ENCODE results near the gene CACNB4.
"Not testable (repeated sequence)": the region's sequence is repeated elsewhere in the genome, so short reads cannot be mapped to it uniquely, and the experiment has no call there.

CACNB4 gene

GRCh38 chr2:152021001-152021400, 77.8 kb downstream of the CACNB4 start:
- 84 to 86% methylated on average over 8 to 11 of the region's 11 CpGs for WGBS, 2 experiments (ENCODE audit: insufficient coverage in 2 of 2)
- H3K9me3 ChIP-seq (ENCODE audit: control insufficient read depth, low read length); H3K4me1 ChIP-seq (ENCODE audit: control insufficient read depth, insufficient read depth, low read length, poor library complexity, severe bottlenecking); H3K27ac ChIP-seq (ENCODE audit: low read depth, low read length, severe bottlenecking); H3K4me3 ChIP-seq (ENCODE audit: extremely low read depth, insufficient read depth, low read length, poor library complexity, severe bottlenecking); H3K36me3 ChIP-seq (ENCODE audit: control insufficient read depth, insufficient read depth, low read length): not testable (repeated sequence)

GRCh38 chr2:152019732-152020131, 79.1 kb downstream of the CACNB4 start:
- H3K27ac ChIP-seq (ENCODE audit: low read depth, low read length, severe bottlenecking) = no peak overlapping the region
- H3K36me3 ChIP-seq (ENCODE audit: control insufficient read depth, insufficient read depth, low read length) = no peaks in the 10 kb centered on the region
- H3K9me3 ChIP-seq (ENCODE audit: control insufficient read depth, low read length) = no peaks in the 10 kb centered on the region
- no peak overlapping the region for H3K4me3 ChIP-seq (ENCODE audit: extremely low read depth, insufficient read depth, low read length, poor library complexity, severe bottlenecking)
- no peaks in the 10 kb centered on the region for H3K4me1 ChIP-seq (ENCODE audit: control insufficient read depth, insufficient read depth, low read length, poor library complexity, severe bottlenecking)

GRCh38 chr2:152016181-152017120, 82.4 kb downstream of the CACNB4 start:
- 79 to 82% methylated on average over 3 to 6 of the region's 7 CpGs for WGBS, 2 experiments (ENCODE audit: insufficient coverage in 2 of 2)
- H3K9me3 ChIP-seq (ENCODE audit: control insufficient read depth, low read length) = no peaks in the 10 kb centered on the region
- H3K27ac ChIP-seq (ENCODE audit: low read depth, low read length, severe bottlenecking) = no peak overlapping the region
- H3K36me3 ChIP-seq (ENCODE audit: control insufficient read depth, insufficient read depth, low read length) = no peaks in the 10 kb centered on the region
- H3K4me1 ChIP-seq (ENCODE audit: control insufficient read depth, insufficient read depth, low read length, poor library complexity, severe bottlenecking) = no peaks in the 10 kb centered on the region
- H3K4me3 ChIP-seq (ENCODE audit: extremely low read depth, insufficient read depth, low read length, poor library complexity, severe bottlenecking) = no peak overlapping the region

GRCh38 chr2:152015552-152015951, 83.3 kb downstream of the CACNB4 start:
- H3K9me3 ChIP-seq (ENCODE audit: control insufficient read depth, low read length) = no peaks in the 10 kb centered on the region
- H3K27ac ChIP-seq (ENCODE audit: low read depth, low read length, severe bottlenecking) = no peak overlapping the region
- WGBS, 2 experiments (ENCODE audit: insufficient coverage in 2 of 2) = 84 to 93% methylated on average over 3 to 5 of the region's 5 CpGs
- no peaks in the 10 kb centered on the region for H3K36me3 ChIP-seq (ENCODE audit: control insufficient read depth, insufficient read depth, low read length)
- no peaks in the 10 kb centered on the region for H3K4me1 ChIP-seq (ENCODE audit: control insufficient read depth, insufficient read depth, low read length, poor library complexity, severe bottlenecking)
- H3K4me3 ChIP-seq (ENCODE audit: extremely low read depth, insufficient read depth, low read length, poor library complexity, severe bottlenecking) = no peak overlapping the region

GRCh38 chr2:152012697-152013096, 86.1 kb downstream of the CACNB4 start:
- Histone ChIP-seq H3K36me3 (ENCODE audit: control insufficient read depth, insufficient read depth, low read length) (no peaks in the 10 kb centered on the region), H3K4me3 (ENCODE audit: extremely low read depth, insufficient read depth, low read length, poor library complexity, severe bottlenecking) (no peak overlapping the region), H3K27ac (ENCODE audit: low read depth, low read length, severe bottlenecking) (no peak overlapping the region), H3K4me1 (ENCODE audit: control insufficient read depth, insufficient read depth, low read length, poor library complexity, severe bottlenecking) (no peaks in the 10 kb centered on the region), H3K9me3 (ENCODE audit: control insufficient read depth, low read length) (no peaks in the 10 kb centered on the region)
- WGBS, 2 experiments (ENCODE audit: insufficient coverage in 2 of 2) = 100% methylated on average over 1 of the region's 1 CpG; no CpG with 5 or more reads in 1 of the 2 experiments

GRCh38 chr2:152011724-152012123, 87.1 kb downstream of the CACNB4 start:
- H3K4me1 ChIP-seq (ENCODE audit: control insufficient read depth, insufficient read depth, low read length, poor library complexity, severe bottlenecking) = no peaks in the 10 kb centered on the region
- no peaks in the 10 kb centered on the region for H3K36me3 ChIP-seq (ENCODE audit: control insufficient read depth, insufficient read depth, low read length)
- no peak overlapping the region for H3K4me3 ChIP-seq (ENCODE audit: extremely low read depth, insufficient read depth, low read length, poor library complexity, severe bottlenecking)
- H3K9me3 ChIP-seq (ENCODE audit: control insufficient read depth, low read length) = no peaks in the 10 kb centered on the region
- 90 to 92% methylated on average over 1 to 2 of the region's 2 CpGs for WGBS, 2 experiments (ENCODE audit: insufficient coverage in 2 of 2)
- no peak overlapping the region for H3K27ac ChIP-seq (ENCODE audit: low read depth, low read length, severe bottlenecking)

GRCh38 chr2:152005607-152006006, 93.2 kb downstream of the CACNB4 start:
- no peak overlapping the region for H3K27ac ChIP-seq (ENCODE audit: low read depth, low read length, severe bottlenecking)
- no peaks in the 10 kb centered on the region for H3K4me1 ChIP-seq (ENCODE audit: control insufficient read depth, insufficient read depth, low read length, poor library complexity, severe bottlenecking)
- 80 to 88% methylated on average over 1 to 2 of the region's 4 CpGs for WGBS, 2 experiments (ENCODE audit: insufficient coverage in 2 of 2)
- no peaks in the 10 kb centered on the region for H3K9me3 ChIP-seq (ENCODE audit: control insufficient read depth, low read length)
- no peaks in the 10 kb centered on the region for H3K36me3 ChIP-seq (ENCODE audit: control insufficient read depth, insufficient read depth, low read length)
- H3K4me3 ChIP-seq (ENCODE audit: extremely low read depth, insufficient read depth, low read length, poor library complexity, severe bottlenecking) = no peak overlapping the region

GRCh38 chr2:152003283-152003682, 95.6 kb downstream of the CACNB4 start:
- 88 to 92% methylated on average over 1 to 2 of the region's 5 CpGs for WGBS, 2 experiments (ENCODE audit: insufficient coverage in 2 of 2)
- H3K27ac ChIP-seq (ENCODE audit: low read depth, low read length, severe bottlenecking); H3K9me3 ChIP-seq (ENCODE audit: control insufficient read depth, low read length); H3K4me3 ChIP-seq (ENCODE audit: extremely low read depth, insufficient read depth, low read length, poor library complexity, severe bottlenecking); H3K4me1 ChIP-seq (ENCODE audit: control insufficient read depth, insufficient read depth, low read length, poor library complexity, severe bottlenecking); H3K36me3 ChIP-seq (ENCODE audit: control insufficient read depth, insufficient read depth, low read length): not testable (repeated sequence)

GRCh38 chr2:151999053-151999452, 99.8 kb downstream of the CACNB4 start:
- WGBS, 2 experiments (ENCODE audit: insufficient coverage in 2 of 2) = 19 to 25% methylated on average over 2 to 3 of the region's 6 CpGs
- H3K27ac ChIP-seq (ENCODE audit: low read depth, low read length, severe bottlenecking) = no peak overlapping the region

GRCh38 chr2:151996243-151997003, 102.4 kb downstream of the CACNB4 start:
- no peak overlapping the region for H3K27ac ChIP-seq (ENCODE audit: low read depth, low read length, severe bottlenecking)
- H3K36me3 ChIP-seq (ENCODE audit: control insufficient read depth, insufficient read depth, low read length) = no peaks in the 10 kb centered on the region
- H3K4me3 ChIP-seq (ENCODE audit: extremely low read depth, insufficient read depth, low read length, poor library complexity, severe bottlenecking) = no peak overlapping the region
- WGBS, 2 experiments (ENCODE audit: insufficient coverage in 2 of 2) = 100% methylated on average over 1 to 2 of the region's 2 CpGs
- H3K4me1 ChIP-seq (ENCODE audit: control insufficient read depth, insufficient read depth, low read length, poor library complexity, severe bottlenecking) = no peaks in the 10 kb centered on the region
- H3K9me3 ChIP-seq (ENCODE audit: control insufficient read depth, low read length) = no peaks in the 10 kb centered on the region

More at GRCh38 chr2:151999053-151999452, 99.8 kb downstream of the CACNB4 start:
- Histone ChIP-seq H3K4me1 (ENCODE audit: control insufficient read depth, insufficient read depth, low read length, poor library complexity, severe bottlenecking) (no peaks in the 10 kb centered on the region), H3K36me3 (ENCODE audit: control insufficient read depth, insufficient read depth, low read length) (no peaks in the 10 kb centered on the region), H3K9me3 (ENCODE audit: control insufficient read depth, low read length) (no peaks in the 10 kb centered on the region), H3K4me3 (ENCODE audit: extremely low read depth, insufficient read depth, low read length, poor library complexity, severe bottlenecking) (no peak overlapping the region)
